GM18498 (cell line): ENCODE data around the gene LYSET.
"Not testable (repeated sequence)": the region's sequence is repeated elsewhere in the genome, so short reads cannot be mapped to it uniquely, and the experiment has no call there.

ENCODE experiments used
- ATAC-seq: cut with Tn5 transposase; IDR thresholded peaks from one replicate; pipeline ENCODE4 v1.9.1; 2021; ENCODE audit warnings: mild to moderate bottlenecking, moderate library complexity; ENCODE audit not compliant: unreplicated experiment

The LYSET gene

GRCh38 chr14:93184391-93185348 lies at the start of gene LYSET, which contains the start of gene MOAP1:
TSS of gene LYSET (plus strand) at chr14:93185317. CDS start at chr14:93185406, 89 bp downstream.
TSS of gene MOAP1 (minus strand) at chr14:93184897. CDS start at chr14:93184242, 655 bp downstream.
- peak; percentile 87 for ATAC-seq

DNA sequence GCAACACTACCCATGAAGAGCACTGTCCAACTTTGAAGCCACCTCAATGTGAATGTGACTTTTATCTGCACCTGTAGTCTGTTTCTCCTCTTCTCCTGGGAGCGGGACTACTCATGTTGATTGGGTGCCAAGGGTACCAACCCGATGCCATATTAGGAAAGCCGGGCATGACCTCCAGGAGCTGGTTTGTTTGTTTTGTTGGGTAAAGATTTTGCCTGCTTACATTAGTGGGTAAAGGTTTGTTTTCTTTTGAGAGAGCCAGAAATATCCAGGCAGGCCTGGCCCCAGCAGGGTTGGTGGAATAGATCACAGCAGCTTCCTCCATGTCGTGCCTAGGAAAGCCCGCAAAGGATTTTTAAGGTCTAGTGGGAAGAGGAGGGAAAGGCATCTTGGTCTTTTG lies 49.7 kb upstream of the LYSET start:
- no peak for ATAC-seq

- no peak for ATAC-seq
Measured at GRCh38 chr14:93136009-93136408, 49.1 kb upstream of the LYSET start.

DNA sequence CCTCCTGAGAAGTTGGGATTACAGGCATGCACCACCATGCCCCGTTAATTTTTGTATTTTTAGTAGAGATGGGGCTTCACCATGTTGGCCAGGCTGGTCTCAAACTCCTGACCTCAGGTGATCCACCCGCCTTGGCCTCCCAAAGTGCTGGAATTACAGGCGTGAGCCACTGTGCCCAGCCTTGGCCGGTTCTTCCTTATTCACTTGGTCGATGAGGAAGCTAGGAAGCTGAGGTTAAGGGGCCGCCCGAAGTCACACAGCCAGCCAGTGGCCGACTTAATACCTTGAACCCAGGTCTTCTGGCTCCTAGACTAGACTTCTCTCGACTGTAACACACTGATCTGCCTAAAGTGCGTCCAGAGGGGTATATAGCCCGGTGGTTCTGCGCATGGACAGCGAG lies 48.6 kb upstream of the LYSET start:
- not testable (repeated sequence) for ATAC-seq

DNA sequence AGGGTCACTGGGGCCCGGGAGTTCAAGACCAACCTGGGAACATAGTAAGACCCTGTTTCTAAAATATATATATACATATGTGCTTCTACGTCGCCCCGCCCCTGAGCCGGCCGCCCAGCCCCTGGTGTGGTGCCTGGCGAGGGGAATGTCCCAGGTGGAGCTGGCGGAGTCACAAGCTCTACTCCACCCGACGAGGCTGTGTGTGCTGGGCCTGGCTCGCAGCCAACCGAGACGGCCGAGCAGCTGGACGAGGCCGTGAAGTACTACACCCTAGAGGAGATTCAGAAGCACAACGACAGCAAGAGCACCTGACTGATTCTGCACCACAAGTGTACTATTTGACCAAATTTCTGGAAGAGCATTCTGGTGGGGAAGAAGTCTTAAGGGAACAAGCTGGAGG lies 47.3 kb upstream of the LYSET start:
- ATAC-seq, result no peak

DNA sequence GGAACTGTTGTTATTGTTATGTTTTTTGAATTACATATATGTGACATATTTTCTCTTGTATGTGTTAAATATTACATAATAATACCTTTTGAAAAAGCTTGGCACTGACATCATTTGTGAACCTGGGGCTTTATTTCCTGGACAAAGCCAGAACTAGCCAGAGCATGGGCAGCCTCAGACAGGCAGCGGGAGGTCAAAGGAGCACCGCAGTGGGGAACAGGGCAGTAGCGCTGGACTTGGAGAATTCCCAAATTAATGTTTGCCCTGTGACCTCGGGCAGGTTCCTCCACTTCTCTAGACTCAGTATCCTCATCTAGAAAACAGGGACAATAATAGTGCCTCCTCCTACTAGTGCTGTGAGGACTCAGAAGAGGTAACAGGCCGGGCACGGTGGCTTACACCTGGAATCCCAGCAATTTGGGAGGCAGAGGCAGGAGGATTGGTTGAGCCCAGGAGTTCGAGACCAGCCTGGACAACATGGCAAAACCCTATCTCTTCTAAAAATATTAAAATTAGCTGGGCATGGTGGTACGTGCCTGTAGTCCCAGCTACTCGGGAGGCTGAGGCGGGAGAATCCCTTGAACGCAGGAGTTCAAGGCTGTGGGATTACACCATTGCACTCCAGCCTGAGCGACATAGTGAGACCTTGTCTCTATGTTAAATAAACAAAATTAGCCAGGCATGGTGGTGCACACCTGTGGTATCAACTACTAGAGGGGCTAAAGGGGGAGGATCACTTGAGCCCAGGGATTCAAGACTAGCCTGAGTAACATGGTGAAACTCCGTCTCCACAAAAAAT lies 42.1 kb upstream of the LYSET start:
- no peak for ATAC-seq

GRCh38 chr14:93146119-93146518 lies 39.0 kb upstream of the LYSET start:
- ATAC-seq, result no peak

- no peak for ATAC-seq
Measured at GRCh38 chr14:93148979-93149378, 36.1 kb upstream of the LYSET start.

GRCh38 chr14:93150227-93151208 lies 34.6 kb upstream of the LYSET start:
- ATAC-seq, result no peak

GRCh38 chr14:93153121-93153520 lies 32.0 kb upstream of the LYSET start:
- ATAC-seq, result no peak

DNA sequence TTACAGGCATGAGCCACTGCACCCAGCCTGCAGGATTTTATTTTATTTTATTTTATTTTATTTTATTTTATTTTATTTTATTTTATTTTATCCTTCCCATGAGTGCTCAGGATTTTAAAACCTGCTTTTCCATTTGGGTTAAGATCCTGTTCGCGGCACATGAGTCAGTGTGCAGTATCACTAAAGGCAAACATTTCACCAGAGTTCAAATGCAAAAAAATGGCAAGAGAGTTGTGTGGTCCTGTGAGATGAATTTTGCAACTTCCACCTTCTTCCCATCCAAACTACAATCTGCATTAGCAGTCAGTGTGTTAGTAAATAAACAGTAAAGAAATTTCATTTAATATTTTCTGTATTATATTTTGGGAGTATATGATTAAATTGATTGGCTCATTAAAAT lies 29.4 kb upstream of the LYSET start:
- ATAC-seq, result no peak

GRCh38 chr14:93156693-93157369 lies 28.3 kb upstream of the LYSET start:
- ATAC-seq, result no peak

DNA sequence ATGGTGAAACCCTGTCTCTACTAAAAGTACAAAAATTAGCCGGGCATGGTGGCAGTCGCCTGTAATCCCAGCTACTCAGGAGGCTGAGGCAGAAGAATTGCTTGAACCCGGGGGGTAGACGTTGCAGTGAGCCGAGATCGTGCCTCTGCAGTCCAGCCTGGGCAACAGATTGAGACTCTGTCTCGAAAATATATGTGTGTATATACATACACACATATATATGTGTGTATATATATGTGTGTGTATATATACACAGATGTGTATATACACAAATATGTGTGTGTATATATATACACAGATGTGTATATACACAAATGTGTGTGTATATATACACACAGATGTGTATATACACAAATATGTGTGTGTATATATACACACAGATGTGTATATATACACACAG lies 26.8 kb upstream of the LYSET start:
- ATAC-seq, result not testable (repeated sequence)

- not testable (repeated sequence) for ATAC-seq
Measured at GRCh38 chr14:93159625-93160352, 25.3 kb upstream of the LYSET start.

DNA sequence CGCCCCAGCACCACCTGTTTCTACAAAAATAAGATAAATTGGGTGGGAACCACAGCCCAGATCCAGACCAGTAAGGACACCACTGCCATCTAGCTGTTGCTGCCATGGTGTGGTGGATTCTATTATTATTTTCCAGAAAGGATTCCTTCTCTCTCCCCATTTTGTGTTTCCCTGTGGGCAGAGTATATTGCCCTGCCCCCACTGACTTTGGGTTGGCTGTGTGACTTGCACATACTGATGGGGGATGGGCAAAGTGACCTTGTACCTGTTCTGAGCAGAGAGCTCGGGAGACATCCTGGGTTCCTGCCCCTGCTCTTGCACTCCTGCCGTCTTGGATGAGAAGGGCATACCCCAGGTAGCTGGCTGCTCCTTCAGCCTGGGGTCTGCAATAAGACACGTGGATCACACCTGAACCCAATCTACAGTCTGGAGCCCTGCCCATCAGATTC lies 24.7 kb upstream of the LYSET start:
- no peak for ATAC-seq

DNA sequence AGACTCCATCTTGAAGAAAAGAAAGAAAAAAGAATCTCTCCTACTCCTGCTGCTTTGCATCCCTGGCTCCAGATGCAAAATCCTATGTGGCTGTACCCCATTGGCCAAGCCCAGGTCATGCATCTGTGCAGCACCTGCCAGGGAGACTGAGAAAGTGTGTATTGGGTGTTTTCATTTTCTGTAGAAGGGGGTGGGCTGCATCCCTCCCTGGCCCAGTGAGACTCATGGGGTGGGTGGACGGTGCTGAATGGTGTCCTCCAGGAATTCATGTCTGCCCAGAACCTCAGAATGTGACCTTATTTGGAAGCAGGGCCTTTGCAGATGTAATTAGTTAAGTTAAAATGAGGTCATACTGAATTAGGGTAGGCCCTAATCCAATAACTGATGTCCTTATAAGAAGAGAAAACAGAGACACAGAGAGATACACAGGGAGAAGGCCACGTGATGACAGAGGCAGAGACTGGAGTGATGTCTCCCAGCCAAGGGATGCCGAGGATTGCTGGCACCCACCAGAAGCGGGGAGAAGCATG lies 23.6 kb upstream of the LYSET start:
- ATAC-seq, result no peak

GRCh38 chr14:93163564-93163963 lies 21.6 kb upstream of the LYSET start:
- no peak for ATAC-seq

DNA sequence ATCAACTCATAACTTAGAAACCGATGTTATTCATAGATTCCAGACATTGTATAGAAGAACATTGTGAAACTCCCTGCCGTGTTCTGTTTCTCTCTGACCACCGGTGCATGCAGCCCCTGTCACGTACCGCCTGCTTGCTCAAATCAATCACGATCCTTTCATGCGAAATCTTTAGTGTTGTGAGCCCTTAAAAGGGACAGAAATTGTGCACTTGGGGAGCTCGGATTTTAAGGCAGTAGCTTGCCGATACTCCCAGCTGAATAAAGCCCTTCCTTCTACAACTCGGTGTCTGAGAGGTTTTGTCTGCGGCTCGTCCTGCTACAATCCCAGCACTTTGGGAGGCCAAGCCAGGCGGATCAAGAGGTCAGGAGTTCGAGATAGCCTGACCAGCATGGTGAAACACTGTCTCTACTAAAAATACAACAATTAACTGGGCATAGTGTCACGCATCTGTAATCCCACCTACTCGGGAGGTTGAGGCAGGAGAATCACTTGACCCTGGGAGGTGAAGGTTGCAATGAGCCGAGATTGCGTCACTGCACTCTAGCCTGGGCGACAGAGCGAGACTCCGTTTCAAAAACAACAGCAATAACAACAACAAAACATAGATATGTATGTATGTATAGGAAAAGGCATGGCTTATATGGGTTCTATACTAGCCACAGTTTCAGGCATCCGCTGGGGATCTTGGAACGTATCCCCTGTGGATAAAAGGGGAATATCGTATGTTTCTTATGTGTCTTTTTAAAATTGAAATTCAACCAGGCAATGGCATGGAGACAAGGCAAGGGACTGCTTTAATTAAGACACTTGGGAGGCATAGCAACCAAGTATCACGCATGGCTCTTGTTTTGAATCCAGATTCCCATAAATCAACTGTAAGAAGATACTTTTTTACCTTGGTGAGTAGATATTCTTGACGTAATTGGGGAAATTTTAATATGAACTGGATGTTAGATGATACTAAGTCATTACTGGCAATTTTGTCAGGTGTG lies 19.5 kb upstream of the LYSET start:
- not testable (repeated sequence) for ATAC-seq
